Brain pericyte (primary cell): ENCODE data around the gene CCDC146.
A peak's percentile ranks its signal among the peaks of the same experiment; 100 is the strongest.
"Not testable (repeated sequence)": the region's sequence is repeated elsewhere in the genome, so short reads cannot be mapped to it uniquely, and the experiment has no call there.

Source experiments
- DNase-seq: peaks from one replicate; pipeline ENCODE4 v3.0.0-alpha.2; 2012; ENCODE audit warnings: low read depth, low spot score

Gene CCDC146

GRCh38 chr7:77121860-77122681 is at the start of gene CCDC146:
CCDC146 (plus strand) TSS chr7:77122615; CDS start chr7:77167669, 45,054 bp downstream.
- peak; percentile 92 for DNase-seq

- DNase-seq = not testable (repeated sequence)
These were observed 47.5 kb upstream of the CCDC146 start for GRCh38 chr7:77074786-77075396.

- DNase-seq = not testable (repeated sequence)
These were observed 45.4 kb upstream of the CCDC146 start for GRCh38 chr7:77077060-77077459.

GRCh38 chr7:77079112-77079511 is 43.3 kb upstream of the CCDC146 start:
- DNase-seq = not testable (repeated sequence)

GRCh38 chr7:77079624-77080023 is 42.8 kb upstream of the CCDC146 start:
- not testable (repeated sequence) for DNase-seq

- DNase-seq = not testable (repeated sequence)
These were observed 42.2 kb upstream of the CCDC146 start for GRCh38 chr7:77080236-77080635.

GRCh38 chr7:77082192-77082591 is 40.2 kb upstream of the CCDC146 start:
- DNase-seq = not testable (repeated sequence)

GRCh38 chr7:77092301-77092700 is 30.1 kb upstream of the CCDC146 start:
- DNase-seq = not testable (repeated sequence)

GRCh38 chr7:77100501-77100900 is 21.9 kb upstream of the CCDC146 start:
- not testable (repeated sequence) for DNase-seq

- DNase-seq = not testable (repeated sequence)
These were observed 21.2 kb upstream of the CCDC146 start for GRCh38 chr7:77101187-77101586.

GRCh38 chr7:77102671-77103070 is 19.7 kb upstream of the CCDC146 start:
- not testable (repeated sequence) for DNase-seq

GRCh38 chr7:77105904-77106303 is 16.5 kb upstream of the CCDC146 start:
- DNase-seq = not testable (repeated sequence)

- DNase-seq = not testable (repeated sequence)
These were observed 14.8 kb upstream of the CCDC146 start for GRCh38 chr7:77107659-77108058.

GRCh38 chr7:77108362-77108761 is 14.1 kb upstream of the CCDC146 start:
- DNase-seq = not testable (repeated sequence)

GRCh38 chr7:77112719-77113306 is 9.6 kb upstream of the CCDC146 start:
- not testable (repeated sequence) for DNase-seq

GRCh38 chr7:77125486-77125885 is 3.1 kb downstream of the CCDC146 start:
- not testable (repeated sequence) for DNase-seq

GRCh38 chr7:77127009-77127408 is 4.6 kb downstream of the CCDC146 start:
- not testable (repeated sequence) for DNase-seq

GRCh38 chr7:77128582-77129410 is 6.4 kb downstream of the CCDC146 start:
- DNase-seq = not testable (repeated sequence)

- DNase-seq = not testable (repeated sequence)
These were observed 9.4 kb downstream of the CCDC146 start for GRCh38 chr7:77131781-77132180.

GRCh38 chr7:77138668-77139067 is 16.3 kb downstream of the CCDC146 start:
- DNase-seq = not testable (repeated sequence)

- not testable (repeated sequence) for DNase-seq
These were observed 17.9 kb downstream of the CCDC146 start for GRCh38 chr7:77140291-77140690.
